Measurements from ENCODE around the gene PSMC1.
A peak's percentile ranks its signal among the peaks of the same experiment; 100 is the strongest.
"Not testable (repeated sequence)": the region's sequence is repeated elsewhere in the genome, so short reads cannot be mapped to it uniquely, and the experiment has no call there.

Gene PSMC1

DNA sequence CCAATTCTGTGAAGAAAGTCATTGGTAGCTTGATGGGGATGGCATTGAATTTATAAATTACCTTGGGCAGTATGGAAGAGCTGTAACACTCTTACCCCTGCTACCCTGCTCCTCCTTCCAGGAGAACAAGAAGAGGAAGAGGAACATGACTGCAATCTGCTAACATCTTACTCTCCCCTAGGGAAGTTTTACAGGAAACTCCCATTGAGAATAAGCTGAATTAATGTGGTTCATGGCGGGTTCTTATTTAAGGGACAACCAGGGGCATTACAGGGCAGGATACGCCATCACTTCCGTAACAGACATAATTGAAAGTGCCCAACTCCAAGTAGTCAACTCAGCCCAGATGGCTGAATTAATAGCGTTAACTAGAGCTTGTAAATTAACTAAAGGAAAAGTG is 9.4 kb upstream of the PSMC1 start:
- TF ChIP-seq, protein P1, sequence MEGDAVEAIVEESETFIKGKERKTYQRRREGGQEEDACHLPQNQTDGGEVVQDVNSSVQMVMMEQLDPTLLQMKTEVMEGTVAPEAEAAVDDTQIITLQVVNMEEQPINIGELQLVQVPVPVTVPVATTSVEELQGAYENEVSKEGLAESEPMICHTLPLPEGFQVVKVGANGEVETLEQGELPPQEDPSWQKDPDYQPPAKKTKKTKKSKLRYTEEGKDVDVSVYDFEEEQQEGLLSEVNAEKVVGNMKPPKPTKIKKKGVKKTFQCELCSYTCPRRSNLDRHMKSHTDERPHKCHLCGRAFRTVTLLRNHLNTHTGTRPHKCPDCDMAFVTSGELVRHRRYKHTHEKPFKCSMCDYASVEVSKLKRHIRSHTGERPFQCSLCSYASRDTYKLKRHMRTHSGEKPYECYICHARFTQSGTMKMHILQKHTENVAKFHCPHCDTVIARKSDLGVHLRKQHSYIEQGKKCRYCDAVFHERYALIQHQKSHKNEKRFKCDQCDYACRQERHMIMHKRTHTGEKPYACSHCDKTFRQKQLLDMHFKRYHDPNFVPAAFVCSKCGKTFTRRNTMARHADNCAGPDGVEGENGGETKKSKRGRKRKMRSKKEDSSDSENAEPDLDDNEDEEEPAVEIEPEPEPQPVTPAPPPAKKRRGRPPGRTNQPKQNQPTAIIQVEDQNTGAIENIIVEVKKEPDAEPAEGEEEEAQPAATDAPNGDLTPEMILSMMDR (IDR thresholded peaks at IDR 0.05; ENCODE audit: extremely low read depth, missing control alignments), result no peak
- DNase-seq (ENCODE audit: low spot score), result no peak

DNA sequence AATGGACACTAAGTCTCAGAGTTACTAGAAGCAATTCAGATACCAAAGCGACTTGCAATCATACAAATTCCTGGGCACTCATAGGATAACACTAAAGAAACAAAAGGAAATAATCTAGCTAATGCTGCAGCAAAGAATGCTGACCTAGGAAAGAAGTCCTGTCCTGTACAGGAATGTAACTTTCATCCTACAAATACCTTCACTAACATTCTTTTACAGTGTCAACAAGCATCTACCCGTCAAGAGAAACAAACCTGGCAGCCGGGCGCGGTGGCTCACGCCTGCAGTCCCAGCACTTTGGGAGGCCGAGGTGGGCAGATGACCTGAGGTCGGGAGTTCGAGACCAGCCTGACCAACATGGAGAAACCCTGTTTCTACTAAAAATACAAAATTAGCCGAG is 8.9 kb upstream of the PSMC1 start:
- DNase-seq (ENCODE audit: low spot score), result not testable (repeated sequence)

DNA sequence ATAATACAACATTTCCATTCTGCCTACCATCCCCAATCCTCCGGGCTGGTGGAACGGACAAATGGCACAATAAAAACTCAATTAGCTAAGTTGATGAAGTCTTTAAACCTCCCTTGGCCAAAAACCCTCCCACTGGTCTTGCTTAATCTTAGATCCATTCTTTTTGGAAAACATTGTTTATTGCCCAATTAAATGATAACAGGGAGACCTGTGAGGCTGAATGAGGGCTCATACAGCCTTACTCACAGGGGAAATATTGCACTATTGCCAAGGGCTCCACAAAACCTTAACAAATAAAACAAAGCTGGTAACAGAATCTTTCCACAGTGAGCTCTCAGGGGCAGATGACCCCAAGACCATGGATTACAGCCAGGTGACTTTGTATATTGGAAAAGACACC is 7.8 kb upstream of the PSMC1 start:
- TF ChIP-seq, protein P1 (IDR thresholded peaks at IDR 0.05; ENCODE audit: extremely low read depth, missing control alignments), result no peak
- DNase-seq (ENCODE audit: low spot score), result no peak

DNA sequence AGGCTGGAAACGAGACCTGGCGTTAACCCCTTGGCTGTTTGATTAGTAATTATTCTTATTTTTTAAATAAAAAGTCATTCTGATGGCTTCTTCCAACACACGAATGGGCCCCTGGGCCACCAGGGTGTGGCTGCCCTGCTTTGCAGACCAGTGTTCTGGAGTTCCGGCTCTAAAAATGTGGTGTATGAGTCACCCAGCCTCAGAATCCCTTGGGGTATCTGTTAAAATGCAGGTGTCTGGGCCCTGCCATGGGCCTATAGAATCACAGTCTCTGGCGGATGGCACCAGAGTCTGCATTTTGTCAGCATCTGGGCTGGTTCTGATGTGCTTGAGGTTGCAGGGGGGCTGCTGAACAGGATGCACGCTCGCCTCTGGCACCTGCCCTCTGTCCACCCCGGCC is 2.5 kb upstream of the PSMC1 start:
- no peak for DNase-seq (ENCODE audit: low spot score)

DNA sequence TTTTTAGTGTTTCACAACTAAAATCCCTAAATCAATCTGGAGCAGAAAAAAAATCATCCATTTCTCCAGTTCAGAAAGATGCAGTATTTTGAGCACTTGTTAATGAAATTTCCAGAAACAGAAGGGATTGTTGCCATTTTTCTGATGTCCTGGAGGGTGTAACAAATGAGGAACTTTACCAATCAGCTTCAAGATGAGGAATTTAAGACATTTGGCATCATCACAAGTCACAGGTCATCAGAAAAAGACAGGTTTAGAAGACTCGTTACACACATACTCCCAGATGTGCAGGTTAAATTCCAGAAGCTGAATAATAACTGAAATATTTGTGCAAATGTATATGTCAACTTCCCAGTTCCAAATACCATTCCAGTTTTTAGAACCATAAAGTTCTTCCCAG is 482 bp upstream of the PSMC1 start:
- no peak for DNase-seq (ENCODE audit: low spot score)
- TF ChIP-seq, protein P1 (IDR thresholded peaks at IDR 0.05; ENCODE audit: extremely low read depth, missing control alignments), result no peak

More for the DNA sequence above, 2.5 kb upstream of the PSMC1 start:
- TF ChIP-seq, protein P1 (IDR thresholded peaks at IDR 0.05; ENCODE audit: extremely low read depth, missing control alignments), result no peak

DNA sequence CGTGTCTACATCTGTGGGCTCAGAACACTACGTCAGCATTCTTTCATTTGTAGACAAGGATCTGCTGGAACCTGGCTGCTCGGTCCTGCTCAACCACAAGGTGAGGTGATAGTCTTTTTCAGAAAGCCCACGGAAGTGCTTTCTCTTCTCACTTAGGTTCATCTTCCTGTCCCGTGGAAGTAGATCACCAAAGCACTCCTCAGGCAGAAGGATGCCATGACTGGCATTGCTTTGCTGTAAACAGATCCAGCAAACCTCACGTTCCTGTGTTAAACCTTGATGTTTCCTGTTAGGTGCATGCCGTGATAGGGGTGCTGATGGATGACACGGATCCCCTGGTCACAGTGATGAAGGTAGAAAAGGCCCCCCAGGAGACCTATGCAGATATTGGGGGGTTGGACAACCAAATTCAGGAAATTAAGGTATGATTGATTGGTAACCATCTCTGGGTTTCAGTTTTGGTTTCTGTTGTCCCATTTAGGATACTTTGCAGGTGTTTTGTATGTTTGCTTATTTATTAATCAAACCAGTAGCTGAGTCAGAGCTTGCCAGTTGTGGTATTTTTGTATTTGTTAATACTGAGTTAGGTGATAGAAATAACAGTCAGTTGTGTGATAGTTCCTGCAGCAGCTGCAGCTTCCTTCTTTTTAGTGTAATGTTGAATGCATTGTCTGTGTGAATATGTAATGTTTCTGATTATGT is 7.5 kb downstream of the PSMC1 start:
- TF ChIP-seq, protein P1 (IDR thresholded peaks at IDR 0.05; ENCODE audit: extremely low read depth, missing control alignments), result no peak
- peak; percentile 39 for DNase-seq (ENCODE audit: low spot score)

DNA sequence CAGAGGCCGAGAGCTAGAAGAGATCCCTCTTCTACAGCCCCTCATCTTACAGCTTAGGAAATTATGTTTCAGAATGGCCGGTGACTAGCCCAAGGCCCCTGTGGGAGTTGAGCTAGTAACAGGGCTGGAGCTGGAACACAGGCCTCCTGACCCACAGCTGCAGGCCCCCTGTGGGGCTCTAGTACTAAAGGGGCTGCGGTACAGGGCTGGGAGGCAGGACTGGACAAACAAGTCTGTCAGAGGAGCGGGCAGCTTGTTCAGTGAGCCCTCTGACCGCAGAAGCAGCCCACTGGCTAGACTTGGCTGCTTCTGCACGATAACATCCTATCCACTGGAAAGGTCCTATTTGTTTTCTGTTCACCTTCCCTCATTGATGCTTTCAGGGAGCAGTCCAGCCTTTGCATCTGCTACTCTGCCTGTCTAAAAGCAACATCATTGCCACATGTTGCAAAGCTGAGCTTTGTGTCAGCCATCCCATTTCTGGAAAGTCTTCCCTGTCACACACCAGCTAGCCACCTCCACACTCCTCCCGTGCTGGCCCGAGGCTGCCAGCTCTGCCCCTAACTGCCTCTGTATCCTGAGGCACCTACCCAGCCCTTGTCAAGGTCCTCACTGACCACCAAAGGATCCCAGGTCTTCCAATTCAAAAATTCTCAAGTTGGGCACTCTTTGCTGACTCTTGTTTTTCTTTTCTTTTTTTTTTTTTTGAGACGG is 10.2 kb downstream of the PSMC1 start:
- DNase-seq (ENCODE audit: low spot score), result no peak
- TF ChIP-seq, protein P1 (IDR thresholded peaks at IDR 0.05; ENCODE audit: extremely low read depth, missing control alignments), result no peak

DNA sequence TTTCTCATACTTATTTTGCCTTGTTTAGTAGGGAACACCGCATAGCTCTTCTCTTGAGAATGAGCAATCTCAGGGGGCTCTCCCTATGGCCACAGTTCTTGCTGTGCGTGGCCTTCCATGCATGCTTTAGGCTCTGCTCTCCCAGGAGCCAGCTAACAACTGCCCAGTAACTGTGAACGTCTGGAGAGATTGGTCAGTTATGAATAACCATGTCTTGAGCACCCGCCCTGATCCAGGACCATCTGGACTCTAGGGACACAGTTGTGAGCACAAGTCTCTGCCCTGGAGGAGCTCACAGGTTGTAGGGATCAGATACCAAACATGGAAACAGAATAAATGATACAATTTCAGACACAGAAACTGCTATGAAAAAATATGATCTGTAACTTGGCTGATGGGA is 12.1 kb downstream of the PSMC1 start:
- TF ChIP-seq, protein P1 (IDR thresholded peaks at IDR 0.05; ENCODE audit: extremely low read depth, missing control alignments), result no peak
- no peak for DNase-seq (ENCODE audit: low spot score)
